Fibroblast of upper back skin (primary cell): ENCODE data around the gene AOC2.
"Not testable (repeated sequence)": the region's sequence is repeated elsewhere in the genome, so short reads cannot be mapped to it uniquely, and the experiment has no call there.

Experiments used
- DNase-seq: peaks from one replicate; pipeline ENCODE4 v3.0.0-alpha.2; 2013

The AOC2 gene

DNA sequence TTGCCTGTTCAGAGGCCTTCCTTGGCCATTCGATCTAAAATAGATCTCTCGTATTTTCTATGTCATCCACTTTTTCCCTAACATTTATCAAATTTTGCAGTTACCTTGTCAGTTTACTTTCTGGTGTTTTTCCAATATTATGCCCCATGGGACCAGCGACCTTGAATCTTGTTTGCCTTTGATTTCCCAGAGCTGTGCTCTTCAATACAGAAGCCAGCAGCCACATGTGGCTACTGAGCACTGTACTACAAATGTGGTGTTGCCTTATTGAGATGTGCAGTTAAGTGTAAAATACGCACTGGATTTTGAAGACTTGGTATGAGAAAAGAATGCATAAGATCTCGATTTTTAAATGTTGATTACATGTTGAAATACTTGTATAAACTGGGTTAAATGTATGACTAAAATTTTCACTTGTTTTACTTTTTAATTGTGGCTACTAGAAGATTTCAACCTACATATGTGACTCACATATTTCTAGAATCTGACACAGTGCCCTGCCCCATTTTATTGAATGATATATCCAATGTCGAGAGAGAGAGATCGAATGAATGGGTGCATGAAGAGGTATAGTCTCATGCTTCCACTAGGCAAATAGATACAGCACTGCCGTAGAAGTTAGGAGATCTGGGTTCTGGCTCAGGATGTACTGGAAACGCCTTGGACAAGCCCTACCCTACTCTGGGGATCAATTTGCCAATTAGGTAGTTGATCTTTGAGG lies 12.0 kb upstream of the AOC2 start:
- no peak for DNase-seq

GRCh38 chr17:42832934-42833766 lies 11.2 kb upstream of the AOC2 start, which contains the start of gene PSME3:
TSS of gene PSME3 (plus strand) at chr17:42833397. CDS start at chr17:42833632, 235 bp downstream.
- peak; percentile 85 for DNase-seq

DNA sequence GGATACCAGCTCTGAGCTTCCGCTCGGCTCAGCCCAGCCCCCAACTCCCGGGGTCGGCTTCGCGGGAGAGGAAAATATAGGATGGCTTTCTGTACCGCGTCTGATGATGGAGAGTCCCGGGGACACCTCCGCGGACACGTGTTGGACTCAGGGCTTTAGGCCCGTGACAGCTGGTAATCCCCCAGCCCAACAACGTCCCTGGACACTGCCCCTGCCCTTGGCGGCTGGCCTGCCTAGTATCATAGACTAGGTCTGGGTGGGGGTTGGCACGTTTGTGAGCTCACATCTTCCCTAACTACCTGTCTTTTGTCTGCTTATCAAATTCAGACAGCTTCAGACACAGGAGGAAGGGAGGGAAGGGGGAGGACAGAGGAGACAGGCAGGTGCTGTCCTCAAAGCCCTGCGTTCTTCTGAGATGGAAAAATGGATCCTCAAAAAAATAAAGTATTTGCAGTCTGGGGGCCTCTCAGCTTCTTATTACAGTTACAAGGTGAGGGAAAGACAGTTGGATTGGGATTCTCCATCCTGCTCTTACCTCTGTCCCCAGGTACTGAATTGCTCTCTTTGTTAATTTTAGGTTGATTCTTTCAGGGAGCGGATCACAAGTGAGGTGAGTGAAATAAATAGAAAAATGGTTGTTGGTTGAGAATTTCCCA lies 10.5 kb upstream of the AOC2 start:
- peak; percentile 4 for DNase-seq

- DNase-seq, result no peak
These were observed 8.6 kb upstream of the AOC2 start for GRCh38 chr17:42835732-42836131.

DNA sequence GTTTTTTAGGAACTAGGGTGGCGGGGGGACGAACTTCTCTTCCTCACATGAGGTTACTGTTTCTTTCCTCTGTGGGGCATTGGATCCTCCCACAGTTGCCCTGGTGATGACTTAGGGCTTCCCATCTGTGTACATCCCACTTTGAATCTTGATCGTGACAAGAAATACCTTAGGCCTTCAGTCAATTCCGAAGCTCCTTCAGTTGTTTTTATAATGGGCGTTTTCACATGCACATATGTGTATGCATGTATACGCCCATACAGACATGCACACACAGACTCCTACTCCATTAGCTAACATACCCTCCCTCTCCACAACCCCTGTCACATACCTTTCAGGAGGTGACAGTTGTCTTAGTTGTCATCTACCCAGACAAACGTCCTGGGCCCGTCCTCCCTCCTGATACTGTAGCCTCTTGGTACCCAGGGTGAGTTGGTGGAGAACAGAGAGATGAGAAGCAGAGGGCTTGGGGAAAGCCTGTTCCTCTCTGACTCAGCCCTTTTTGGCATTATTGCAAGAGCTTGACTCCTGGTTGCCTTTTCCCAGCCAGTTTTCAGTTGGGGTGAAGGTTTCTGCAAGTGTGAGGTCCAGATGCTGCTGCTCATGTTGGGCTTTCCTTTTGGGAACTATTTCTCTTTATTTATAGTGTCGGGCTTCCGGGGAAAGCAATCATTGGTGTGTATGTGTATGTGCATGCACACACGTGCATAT lies 2.2 kb upstream of the AOC2 start:
- no peak for DNase-seq

- DNase-seq, result peak; percentile 65
These were observed 934 bp upstream of the AOC2 start for GRCh38 chr17:42843358-42843934.

GRCh38 chr17:42844761-42845555 lies 578 bp downstream of the AOC2 start:
- DNase-seq, result no peak

- DNase-seq, result no peak
These were observed 1.2 kb downstream of the AOC2 start for GRCh38 chr17:42845556-42845917.

GRCh38 chr17:42845918-42846593 lies 1.7 kb downstream of the AOC2 start:
- DNase-seq, result no peak

DNA sequence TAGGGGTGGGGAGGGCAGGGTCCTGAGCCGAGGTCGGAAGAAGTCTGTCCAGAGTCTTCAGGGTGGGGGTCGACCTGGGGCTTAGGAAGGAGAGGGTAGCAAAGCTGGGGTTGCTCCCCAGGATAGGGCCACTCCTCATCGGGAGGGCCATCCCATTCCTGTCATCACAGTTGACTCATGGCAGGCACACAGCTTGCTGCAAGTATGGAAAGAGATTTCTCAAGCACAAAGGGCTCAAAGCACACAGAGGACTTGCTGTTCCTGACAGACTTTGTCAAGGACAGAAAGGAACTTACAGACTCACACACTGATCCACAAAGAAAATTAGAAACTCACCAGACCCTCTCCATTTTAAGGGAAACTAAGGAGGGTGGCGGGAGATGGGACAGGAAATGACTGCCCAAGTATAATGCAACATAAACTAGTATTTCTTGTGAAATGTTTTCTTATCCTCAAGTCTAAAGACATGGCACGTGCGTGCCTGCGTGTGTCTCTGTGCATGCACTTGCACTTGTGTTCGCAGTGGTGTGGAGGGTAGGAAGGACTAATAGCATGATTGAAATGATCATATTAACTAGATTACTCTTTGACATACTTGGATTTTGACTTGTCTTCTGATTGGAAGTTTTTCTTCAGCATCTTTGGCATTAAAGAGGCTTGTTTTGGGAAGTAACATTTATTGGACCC lies 2.4 kb downstream of the AOC2 start:
- peak; percentile 13 for DNase-seq

- no peak for DNase-seq
These were observed 3.7 kb downstream of the AOC2 start for GRCh38 chr17:42848093-42848492.

GRCh38 chr17:42849031-42849430 lies 4.7 kb downstream of the AOC2 start:
- no peak for DNase-seq

DNA sequence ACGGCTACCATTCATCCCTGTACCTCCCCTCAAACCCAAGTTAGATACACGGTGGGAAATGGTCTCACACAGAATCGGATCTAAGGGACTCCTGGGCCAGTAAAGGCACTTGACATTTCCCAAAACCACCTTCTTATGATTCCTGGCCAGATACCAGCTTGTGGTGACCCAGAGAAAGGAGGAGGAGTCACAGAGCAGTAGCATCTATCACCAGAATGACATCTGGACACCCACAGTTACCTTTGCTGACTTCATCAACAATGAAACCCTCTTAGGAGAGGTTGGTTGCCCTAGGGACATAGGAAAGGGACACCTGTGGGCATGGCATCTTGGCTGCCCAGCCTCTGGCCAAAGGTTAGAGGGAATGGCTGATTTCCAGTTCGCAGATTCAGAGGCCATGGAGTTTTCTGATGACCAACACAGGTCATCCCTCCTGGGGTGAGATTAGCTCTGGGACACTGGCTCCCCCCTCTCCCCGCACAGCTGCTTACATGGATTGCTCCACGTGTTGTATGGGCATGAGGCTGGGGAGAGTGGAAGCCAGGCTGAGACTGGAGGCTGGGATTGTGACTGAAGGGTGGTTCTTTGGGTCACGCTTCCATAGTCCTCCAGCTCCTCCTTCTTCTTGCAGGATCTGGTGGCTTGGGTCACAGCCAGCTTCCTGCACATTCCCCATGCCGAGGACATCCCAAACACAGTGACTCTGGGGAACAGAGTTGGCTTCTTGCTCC lies 5.2 kb downstream of the AOC2 start:
- peak; percentile 5 for DNase-seq

GRCh38 chr17:42850954-42851353 lies 6.6 kb downstream of the AOC2 start, which contains the start of gene AOC3:
TSS of gene AOC3 (plus strand) at chr17:42851199. CDS start at chr17:42851344, 145 bp downstream.
- DNase-seq, result peak; percentile 9

GRCh38 chr17:42851371-42852240 lies 7.2 kb downstream of the AOC2 start:
- not testable (repeated sequence) for DNase-seq

GRCh38 chr17:42852351-42852750 lies 8.0 kb downstream of the AOC2 start:
- no peak for DNase-seq

- DNase-seq, result no peak
These were observed 8.6 kb downstream of the AOC2 start for GRCh38 chr17:42853004-42853403.

- DNase-seq, result no peak
These were observed 9.2 kb downstream of the AOC2 start for GRCh38 chr17:42853597-42853967.
